ENCODE results near the gene ASAP2.

DNA sequence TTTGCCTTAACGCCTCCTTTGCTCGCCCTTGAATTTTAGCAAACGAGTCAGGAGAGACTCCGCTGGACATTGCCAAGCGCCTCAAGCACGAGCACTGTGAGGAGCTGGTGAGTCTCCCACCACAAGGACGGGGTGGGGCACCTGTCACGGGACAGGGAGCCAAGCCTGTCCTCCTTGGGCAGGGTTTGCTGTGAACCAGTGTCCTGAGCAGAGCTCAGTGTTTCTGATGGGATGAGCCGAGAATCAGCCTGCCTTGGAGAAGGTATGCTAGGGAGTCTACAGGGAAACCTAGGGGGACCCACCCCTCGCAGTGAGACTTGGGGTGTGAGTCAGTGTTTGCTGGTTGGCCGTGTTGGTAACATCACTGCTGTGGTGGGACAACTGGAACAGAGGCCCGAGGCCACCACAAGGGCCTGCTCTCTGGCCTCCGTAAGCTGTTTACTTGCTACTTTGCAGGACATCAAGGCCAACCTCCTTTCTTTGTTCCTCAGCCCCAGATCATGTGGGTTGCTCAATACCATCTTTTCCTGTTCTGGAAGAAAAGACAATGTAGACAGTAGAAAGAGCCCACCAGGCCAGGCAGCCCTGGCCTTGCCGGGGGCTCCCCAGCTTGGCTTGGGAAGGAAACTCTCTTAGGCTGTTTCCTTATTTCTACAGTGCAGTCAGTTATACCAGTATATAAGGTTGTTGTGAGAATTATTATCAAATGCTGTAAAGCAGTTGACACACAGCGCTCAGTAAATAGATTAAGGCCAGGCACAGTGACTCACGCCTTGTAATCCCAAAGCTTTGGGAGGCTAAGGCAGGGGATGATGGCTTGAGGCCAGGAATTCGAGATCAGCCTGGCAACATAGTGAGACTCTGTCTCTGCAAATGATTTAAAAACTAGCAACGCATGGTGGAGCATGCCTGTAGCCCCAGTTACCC is 174.4 kb downstream of the ASAP2 start:
- TF ChIP-seq CTCF (conservative IDR thresholded peaks at IDR 0.05; ENCODE audit: low read length): no peak
- TF ChIP-seq EZH2phosphoT487 (IDR thresholded peaks at IDR 0.05; ENCODE audit: borderline replicate concordance, low read depth, low read length): no peak
